HepG2 (cell line): ENCODE results near the gene ZMPSTE24. TPM values are rescaled to one million over a fixed set of nuclear protein-coding genes. Genes with fewer than 3 reads are reported as not detected.

Experiments
- ATAC-seq: fragments of 200-7000 bp; cut with Tn5 transposase; 3 replicates; pipeline ENCODE4 v1.9.1; 2020; ENCODE audit warnings: mild to moderate bottlenecking, moderate library complexity
- BruUV-seq: library from RNA; stranded (reverse); fragments of 400-500 nt; replicated peaks from 2 replicates; lab custom pipeline; 2021; lab: Mats Ljungman, UMichigan
- CTCF ChIA-PET: fragments of 300-600 bp; formaldehyde crosslinking; extraction: SDS; loops from one replicate; lab custom pipeline; 2021; ENCODE audit warnings: low total read pairs, inconsistent platforms, low intra/inter-chr PET ratio; lab: Yijun Ruan, JAX
- POLR2A ChIA-PET: fragments of 350-600 bp; sonication (Branson Sonifier 250); formaldehyde crosslinking; loops from one replicate; lab custom pipeline; 2020; ENCODE audit warnings: antibody characterized with exemption, inconsistent platforms; lab: Yijun Ruan, JAX
- DNase-seq: peaks from one replicate; pipeline ENCODE4 v3.0.0-alpha.2; 2015; ENCODE audit warnings: low spot score
- FAIRE-seq: peaks from 3 replicates; lab custom pipeline; 2011; peaks lifted over from hg19 to GRCh38; lab: Jason Lieb, UNC
- H2AFZ ChIP-seq: one replicate; pipeline ENCODE4 v1.6.1; 2011; ENCODE audit warnings: low read length, inconsistent platforms
- H3K27ac ChIP-seq: fragments of 300-600 bp; 3 replicates; pipeline ENCODE4 v1.8.0; 2011; ENCODE audit warnings: mixed run types, mild to moderate bottlenecking, mixed read lengths, low read length, inconsistent platforms; ENCODE audit not compliant: insufficient read depth; ENCODE audit errors: extremely low read length
- H3K27me3 ChIP-seq, 2 experiments: fragments of 200-600 bp in 1 of 2; 2 replicates in 1 of 2; 3 replicates in 1 of 2; pipeline versions ENCODE4 v1.6.0 to v1.8.0; 2011; ENCODE audit warnings: low read length in 2 of 2, mild to moderate bottlenecking in 2 of 2, moderate library complexity in 2 of 2, inconsistent platforms in 1 of 2; ENCODE audit not compliant: insufficient read depth in 2 of 2, control insufficient read depth in 1 of 2
- H3K36me3 ChIP-seq, 2 experiments: fragments of 200-600 bp in 1 of 2; replicated peaks in 1 of 2; 2 replicates in 1 of 2; 3 replicates in 1 of 2; pipeline versions ENCODE4 v1.5.1 to v1.8.0; 2011; ENCODE audit warnings: low read length in 2 of 2, inconsistent platforms in 1 of 2; ENCODE audit not compliant: insufficient read depth in 2 of 2, control insufficient read depth in 1 of 2
- H3K4me1 ChIP-seq: 2 replicates; pipeline ENCODE4 v1.5.1; 2012; ENCODE audit warnings: low read length, inconsistent platforms; ENCODE audit not compliant: insufficient read depth
- H3K4me2 ChIP-seq: 2 replicates; pipeline ENCODE4 v1.6.0; 2011; ENCODE audit warnings: low read depth, low read length, inconsistent platforms
- H3K4me3 ChIP-seq, 3 experiments: fragments of 200-600 bp in 1 of 3; sonication (generic), shearing (Covaris generic) in 1 of 3; replicated peaks in 1 of 3; 2 replicates each; pipeline ENCODE4 v1.5.1; 2011 to 2016; ENCODE audit warnings: low read length in 3 of 3, inconsistent platforms in 2 of 3, low read depth in 2 of 3, mild to moderate bottlenecking in 2 of 3, control low read depth in 1 of 3, mixed read lengths in 1 of 3; ENCODE audit not compliant: insufficient read depth in 1 of 3
- H3K79me2 ChIP-seq: one replicate; pipeline ENCODE4 v1.6.1; 2011; ENCODE audit warnings: low read length, inconsistent platforms; ENCODE audit not compliant: insufficient read depth
- H3K9ac ChIP-seq: 2 replicates; pipeline ENCODE4 v1.6.0; 2011; ENCODE audit warnings: mild to moderate bottlenecking, low read depth, low read length, inconsistent platforms; ENCODE audit not compliant: insufficient read depth
- H3K9me3 ChIP-seq: 2 replicates; pipeline ENCODE4 v1.5.1; 2012; ENCODE audit warnings: mild to moderate bottlenecking, low read length
- H4K20me1 ChIP-seq: 2 replicates; pipeline ENCODE4 v1.6.0; 2011; ENCODE audit warnings: inconsistent platforms, mild to moderate bottlenecking, low read length, moderate library complexity; ENCODE audit not compliant: insufficient read depth
- CBX5 ChIP-seq: sonication (generic); formaldehyde crosslinking; IDR thresholded peaks from 2 replicates; pipeline ENCODE4 v1.4.0; 2020; ENCODE audit warnings: missing genetic modification reagents, borderline replicate concordance
- CHD4 ChIP-seq: fragments of 200-600 bp; sonication (generic); IDR thresholded peaks from 2 replicates; pipeline ENCODE4 v1.7.0; 2017; ENCODE audit warnings: mild to moderate bottlenecking, low read length, borderline replicate concordance
- IKZF4 ChIP-seq: sonication (generic); formaldehyde crosslinking; IDR thresholded peaks from 2 replicates; pipeline ENCODE4 v1.5.1; 2020; ENCODE audit warnings: borderline replicate concordance, mild to moderate bottlenecking, low read depth, missing genetic modification reagents; ENCODE audit errors: not compliant biosample characterization
- JUN ChIP-seq: sonication (generic); formaldehyde crosslinking; IDR thresholded peaks from 2 replicates; pipeline ENCODE4 v1.4.0; 2020; ENCODE audit warnings: mild to moderate bottlenecking, missing genetic modification reagents
- MAFG ChIP-seq: sonication (generic); formaldehyde crosslinking; IDR thresholded peaks from 2 replicates; pipeline ENCODE4 v1.5.1; 2020; ENCODE audit warnings: mild to moderate bottlenecking, missing genetic modification reagents
- NFE2L1 ChIP-seq: sonication (generic); formaldehyde crosslinking; IDR thresholded peaks from 2 replicates; pipeline ENCODE4 v1.4.0; 2020; ENCODE audit warnings: missing genetic modification reagents, mild to moderate bottlenecking, borderline replicate concordance
- PAWR ChIP-seq: sonication (generic); formaldehyde crosslinking; IDR thresholded peaks from 2 replicates; pipeline ENCODE4 v1.4.0; 2020; ENCODE audit warnings: missing genetic modification reagents, mild to moderate bottlenecking, borderline replicate concordance
- PPARG ChIP-seq: conservative IDR thresholded peaks from 2 replicates; pipeline ENCODE4 v1.6.1; 2016; ENCODE audit warnings: missing biosample characterization, missing genetic modification reagents
- RBM39 ChIP-seq: fragments of 200-400 bp; formaldehyde crosslinking; IDR thresholded peaks from one replicate; pipeline ENCODE4 v1.6.1; 2018; ENCODE audit warnings: antibody characterized with exemption, mild to moderate bottlenecking, low read depth, low read length; ENCODE audit not compliant: poor library complexity, severe bottlenecking
- RFX1 ChIP-seq: fragments of 450-650 bp; IDR thresholded peaks from 2 replicates; pipeline ENCODE4 v1.6.1; 2017
- TCF12 ChIP-seq, 2 experiments: fragments of 450-650 bp in 1 of 2; sonication (generic) in 1 of 2; formaldehyde crosslinking in 1 of 2; IDR thresholded peaks; 2 replicates each; pipeline versions ENCODE4 v1.6.1 to v1.8.0; 2017 to 2022; ENCODE audit warnings: antibody characterized with exemption in 1 of 2, mild to moderate bottlenecking in 1 of 2, missing genetic modification reagents in 1 of 2, moderate library complexity in 1 of 2
- ZBTB3 ChIP-seq: sonication (generic); formaldehyde crosslinking; IDR thresholded peaks from 2 replicates; pipeline ENCODE4 v1.4.0; 2020; ENCODE audit warnings: low read depth, mild to moderate bottlenecking, moderate library complexity, missing genetic modification reagents, borderline replicate concordance
- ZNF563 ChIP-seq: sonication (generic); formaldehyde crosslinking; IDR thresholded peaks from 2 replicates; pipeline ENCODE4 v1.8.0; 2022; ENCODE audit warnings: mild to moderate bottlenecking, moderate library complexity, missing genetic modification reagents
- ZNF777 ChIP-seq: sonication (generic); formaldehyde crosslinking; IDR thresholded peaks from 2 replicates; pipeline ENCODE4 v1.4.0; 2020; ENCODE audit warnings: missing genetic modification reagents
- WGBS: methylation state at CpG from one replicate; pipeline ENCODE4 v1.1.6; 2017; ENCODE audit warnings: low lambda C conversion rate; 5-methylcytosine and 5-hydroxymethylcytosine counted together
- in situ Hi-C: cut with HindIII; loops from 2 replicates; pipeline ENCODE4 v1.10.0; 2017; ENCODE audit warnings: low pct_unique_long_range_greater_than_20kb; ENCODE audit not compliant: extremely low pct_ligation_motif_present
- intact Hi-C: fragments of 100-400 bp; cut with micrococcal nuclease; formaldehyde crosslinking; loops from one replicate; pipeline ENCODE4 v1.10.0; 2022; ENCODE audit not compliant: unreplicated experiment
- polyA plus RNA-seq, 8 experiments: library from polyadenylated mRNA; depleted of rRNA in 3 of 8; stranded (reverse) in 7 of 8; unstranded in 1 of 8; fragments of >200 nt; fragmentation: Illumina TruSeq in 4 of 8; extraction: Trizol in 4 of 8; gene quantifications; 2 replicates each; pipeline versions ENCODE4 v1.2.1 to v1.2.3, GENCODE V29; 2011 to 2016; ENCODE audit warnings: low read depth in 4 of 8, missing spikeins in 1 of 8, mixed read lengths in 1 of 8; ENCODE audit not compliant: insufficient read depth in 1 of 8
- total RNA-seq, 5 experiments: library from RNA; depleted of rRNA; stranded (reverse); fragments of >200 nt; fragmentation: Illumina TruSeq; extraction: Trizol; gene quantifications; 2 replicates each; pipeline ENCODE4 v1.2.3, GENCODE V29; 2016; ENCODE audit warnings: low read depth in 1 of 5
- TF ChIP-seq, protein P1 (sequence below): sonication (generic); formaldehyde crosslinking; IDR thresholded peaks from 2 replicates; pipeline ENCODE4 v1.4.0; 2020; ENCODE audit warnings: low read depth, mild to moderate bottlenecking, missing genetic modification reagents
- TF ChIP-seq, protein P2 (sequence below): sonication (generic); formaldehyde crosslinking; IDR thresholded peaks from 2 replicates; pipeline ENCODE4 v1.9.0; 2021; ENCODE audit warnings: missing genetic modification reagents, borderline replicate concordance
- TF ChIP-seq, protein P3 (sequence below): sonication (generic); formaldehyde crosslinking; IDR thresholded peaks from 2 replicates; pipeline ENCODE4 v1.4.0; 2020; ENCODE audit warnings: missing genetic modification reagents

Gene ZMPSTE24
- total and polyA plus RNA-seq, 2 of the 13 experiments (the other 11 are each of a cell fraction or from before 2014, with no cell fraction given) = 13.6 to 60.2 TPM

DNA sequence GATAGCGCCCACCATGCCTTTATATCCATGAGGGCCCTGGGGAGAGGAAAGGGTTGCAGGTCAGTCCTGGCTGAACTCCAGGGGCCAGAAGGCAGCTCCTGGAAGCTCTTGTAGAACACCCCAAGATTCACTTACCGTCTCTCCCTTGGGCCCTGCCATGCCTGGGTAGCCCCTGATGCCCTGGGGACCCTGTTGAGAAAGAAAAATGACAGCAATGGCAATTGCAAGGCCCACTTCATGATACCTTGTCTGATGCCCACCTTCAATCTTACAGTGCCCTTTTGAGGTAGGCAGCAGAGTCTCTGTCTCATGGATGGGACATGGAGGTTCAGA, 52.1 kb downstream of the ZMPSTE24 start:
- intact Hi-C loops (loop anchor here (10.0 kb wide), 1 partner anchor 55 kb away; the partner anchor contains the start of gene ZMPSTE24), in situ Hi-C loops (no loop called here)
- BruUV-seq = no TSS peak
- H3K9me3 ChIP-seq = no peaks in the 10 kb centered on the region
- no peaks in the 10 kb centered on the region for H4K20me1 ChIP-seq
- WGBS = 86% methylated on average over 1 of the region's 2 CpGs
- H3K4me2 ChIP-seq = no peak overlapping the region
- no peak for FAIRE-seq
- ATAC-seq = no peak
- ChIA-PET CTCF (no interaction called here), POLR2A (no interaction called here)
- peaks cover 1 to 12% of the 10 kb centered on the region in 2 experiments; a peak in 1 of 5 replicates for H3K36me3 ChIP-seq
- no peak overlapping the region for H3K4me3 ChIP-seq
- no peak overlapping the region for H2AFZ ChIP-seq
- no peak for DNase-seq
- no peak overlapping the region for H3K27ac ChIP-seq
- H3K4me1 ChIP-seq = peaks cover 30% of the 10 kb centered on the region
- no peak for TF ChIP-seq JUN (CRISPR knock-in tag)
- TF ChIP-seq CBX5 = no peak
- TF ChIP-seq PPARG (CRISPR knock-in tag) = no peak
- no peak for TF ChIP-seq ZBTB3 (CRISPR knock-in tag)
- no peak for TF ChIP-seq ZNF777
- TF ChIP-seq MAFG = no peak
- no peak for TF ChIP-seq NFE2L1 (CRISPR knock-in tag)
- no peak for TF ChIP-seq CHD4
- TF ChIP-seq RFX1 = no peak
- TF ChIP-seq IKZF4 = no peak
- no peak for TF ChIP-seq RBM39
- no peak for TF ChIP-seq ZNF563 (CRISPR knock-in tag)
- TF ChIP-seq PAWR (CRISPR knock-in tag) = no peak
- TF ChIP-seq, protein P1, sequence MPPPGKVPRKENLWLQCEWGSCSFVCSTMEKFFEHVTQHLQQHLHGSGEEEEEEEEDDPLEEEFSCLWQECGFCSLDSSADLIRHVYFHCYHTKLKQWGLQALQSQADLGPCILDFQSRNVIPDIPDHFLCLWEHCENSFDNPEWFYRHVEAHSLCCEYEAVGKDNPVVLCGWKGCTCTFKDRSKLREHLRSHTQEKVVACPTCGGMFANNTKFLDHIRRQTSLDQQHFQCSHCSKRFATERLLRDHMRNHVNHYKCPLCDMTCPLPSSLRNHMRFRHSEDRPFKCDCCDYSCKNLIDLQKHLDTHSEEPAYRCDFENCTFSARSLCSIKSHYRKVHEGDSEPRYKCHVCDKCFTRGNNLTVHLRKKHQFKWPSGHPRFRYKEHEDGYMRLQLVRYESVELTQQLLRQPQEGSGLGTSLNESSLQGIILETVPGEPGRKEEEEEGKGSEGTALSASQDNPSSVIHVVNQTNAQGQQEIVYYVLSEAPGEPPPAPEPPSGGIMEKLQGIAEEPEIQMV = no peak
- TF ChIP-seq, protein P2, sequence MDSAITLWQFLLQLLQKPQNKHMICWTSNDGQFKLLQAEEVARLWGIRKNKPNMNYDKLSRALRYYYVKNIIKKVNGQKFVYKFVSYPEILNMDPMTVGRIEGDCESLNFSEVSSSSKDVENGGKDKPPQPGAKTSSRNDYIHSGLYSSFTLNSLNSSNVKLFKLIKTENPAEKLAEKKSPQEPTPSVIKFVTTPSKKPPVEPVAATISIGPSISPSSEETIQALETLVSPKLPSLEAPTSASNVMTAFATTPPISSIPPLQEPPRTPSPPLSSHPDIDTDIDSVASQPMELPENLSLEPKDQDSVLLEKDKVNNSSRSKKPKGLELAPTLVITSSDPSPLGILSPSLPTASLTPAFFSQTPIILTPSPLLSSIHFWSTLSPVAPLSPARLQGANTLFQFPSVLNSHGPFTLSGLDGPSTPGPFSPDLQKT = no peak
- TF ChIP-seq, protein P3, sequence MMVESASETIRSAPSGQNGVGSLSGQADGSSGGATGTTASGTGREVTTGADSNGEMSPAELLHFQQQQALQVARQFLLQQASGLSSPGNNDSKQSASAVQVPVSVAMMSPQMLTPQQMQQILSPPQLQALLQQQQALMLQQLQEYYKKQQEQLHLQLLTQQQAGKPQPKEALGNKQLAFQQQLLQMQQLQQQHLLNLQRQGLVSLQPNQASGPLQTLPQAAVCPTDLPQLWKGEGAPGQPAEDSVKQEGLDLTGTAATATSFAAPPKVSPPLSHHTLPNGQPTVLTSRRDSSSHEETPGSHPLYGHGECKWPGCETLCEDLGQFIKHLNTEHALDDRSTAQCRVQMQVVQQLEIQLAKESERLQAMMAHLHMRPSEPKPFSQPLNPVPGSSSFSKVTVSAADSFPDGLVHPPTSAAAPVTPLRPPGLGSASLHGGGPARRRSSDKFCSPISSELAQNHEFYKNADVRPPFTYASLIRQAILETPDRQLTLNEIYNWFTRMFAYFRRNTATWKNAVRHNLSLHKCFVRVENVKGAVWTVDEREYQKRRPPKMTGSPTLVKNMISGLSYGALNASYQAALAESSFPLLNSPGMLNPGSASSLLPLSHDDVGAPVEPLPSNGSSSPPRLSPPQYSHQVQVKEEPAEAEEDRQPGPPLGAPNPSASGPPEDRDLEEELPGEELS (CRISPR knock-in tag) = no peak
- TF ChIP-seq TCF12 (IDR thresholded peaks at IDR 0.05) = no peak
- TF ChIP-seq TCF12 (CRISPR knock-in tag; IDR thresholded peaks at IDR 0.05) = no peak
- TF ChIP-seq, all 625 proteins: peak for 0
- Histone ChIP-seq H3K9ac (no peak overlapping the region), H3K79me2 (no peaks in the 10 kb centered on the region), H3K27me3 (no peaks in the 10 kb centered on the region)
